Sigmoid colon (tissue), 4 donors: ENCODE data around the gene SUSD2.

ENCODE experiments used
- POLR2AphosphoS5 ChIP-seq, 4 donors: sonication (generic); formaldehyde crosslinking; IDR thresholded peaks; one replicate each; pipeline ENCODE4 v1.6.1; 2017; ENCODE audit warnings: antibody characterized with exemption in 4 of 4
- TF ChIP-seq, protein P1 (sequence below), 4 experiments: fragments of 450-650 bp in 3 of 4; fragments of 200-600 bp in 1 of 4; IDR thresholded peaks; one replicate each; pipeline ENCODE4 v1.5.1; 2016 to 2019; ENCODE audit warnings: antibody characterized with exemption in 4 of 4, mild to moderate bottlenecking in 3 of 4, moderate library complexity in 2 of 4

GRCh38 chr22:24170188-24170587 lies 11.1 kb upstream of the SUSD2 start:
- TF ChIP-seq, protein P1, sequence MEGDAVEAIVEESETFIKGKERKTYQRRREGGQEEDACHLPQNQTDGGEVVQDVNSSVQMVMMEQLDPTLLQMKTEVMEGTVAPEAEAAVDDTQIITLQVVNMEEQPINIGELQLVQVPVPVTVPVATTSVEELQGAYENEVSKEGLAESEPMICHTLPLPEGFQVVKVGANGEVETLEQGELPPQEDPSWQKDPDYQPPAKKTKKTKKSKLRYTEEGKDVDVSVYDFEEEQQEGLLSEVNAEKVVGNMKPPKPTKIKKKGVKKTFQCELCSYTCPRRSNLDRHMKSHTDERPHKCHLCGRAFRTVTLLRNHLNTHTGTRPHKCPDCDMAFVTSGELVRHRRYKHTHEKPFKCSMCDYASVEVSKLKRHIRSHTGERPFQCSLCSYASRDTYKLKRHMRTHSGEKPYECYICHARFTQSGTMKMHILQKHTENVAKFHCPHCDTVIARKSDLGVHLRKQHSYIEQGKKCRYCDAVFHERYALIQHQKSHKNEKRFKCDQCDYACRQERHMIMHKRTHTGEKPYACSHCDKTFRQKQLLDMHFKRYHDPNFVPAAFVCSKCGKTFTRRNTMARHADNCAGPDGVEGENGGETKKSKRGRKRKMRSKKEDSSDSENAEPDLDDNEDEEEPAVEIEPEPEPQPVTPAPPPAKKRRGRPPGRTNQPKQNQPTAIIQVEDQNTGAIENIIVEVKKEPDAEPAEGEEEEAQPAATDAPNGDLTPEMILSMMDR (IDR thresholded peaks at IDR 0.05): no peak
- no peak for TF ChIP-seq POLR2AphosphoS5 (IDR thresholded peaks at IDR 0.05)
